ENCODE measurements around the gene TRPM2.

- TF ChIP-seq, protein P1, sequence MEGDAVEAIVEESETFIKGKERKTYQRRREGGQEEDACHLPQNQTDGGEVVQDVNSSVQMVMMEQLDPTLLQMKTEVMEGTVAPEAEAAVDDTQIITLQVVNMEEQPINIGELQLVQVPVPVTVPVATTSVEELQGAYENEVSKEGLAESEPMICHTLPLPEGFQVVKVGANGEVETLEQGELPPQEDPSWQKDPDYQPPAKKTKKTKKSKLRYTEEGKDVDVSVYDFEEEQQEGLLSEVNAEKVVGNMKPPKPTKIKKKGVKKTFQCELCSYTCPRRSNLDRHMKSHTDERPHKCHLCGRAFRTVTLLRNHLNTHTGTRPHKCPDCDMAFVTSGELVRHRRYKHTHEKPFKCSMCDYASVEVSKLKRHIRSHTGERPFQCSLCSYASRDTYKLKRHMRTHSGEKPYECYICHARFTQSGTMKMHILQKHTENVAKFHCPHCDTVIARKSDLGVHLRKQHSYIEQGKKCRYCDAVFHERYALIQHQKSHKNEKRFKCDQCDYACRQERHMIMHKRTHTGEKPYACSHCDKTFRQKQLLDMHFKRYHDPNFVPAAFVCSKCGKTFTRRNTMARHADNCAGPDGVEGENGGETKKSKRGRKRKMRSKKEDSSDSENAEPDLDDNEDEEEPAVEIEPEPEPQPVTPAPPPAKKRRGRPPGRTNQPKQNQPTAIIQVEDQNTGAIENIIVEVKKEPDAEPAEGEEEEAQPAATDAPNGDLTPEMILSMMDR (IDR thresholded peaks at IDR 0.05) = no peak
- no peak for TF ChIP-seq TCF7L2 (IDR thresholded peaks at IDR 0.05; ENCODE audit: low read depth, low read length)
- no peak for TF ChIP-seq POLR2AphosphoS5 (IDR thresholded peaks at IDR 0.05; ENCODE audit: low read depth, low read length)
- no peak for TF ChIP-seq REST (IDR thresholded peaks at IDR 0.05; ENCODE audit: insufficient read depth in 1 of 2, low read depth in 2 of 2, low read length in 1 of 2)
- no peak for TF ChIP-seq SIN3A (IDR thresholded peaks at IDR 0.05; ENCODE audit: borderline replicate concordance, insufficient read depth, low read depth, low read length)
Measured at GRCh38 chr21:44375281-44375651, 21.8 kb downstream of the TRPM2 start.
